ENCODE data around the gene PPP1R16B. TPM values are rescaled to one million over a fixed set of nuclear protein-coding genes. Genes with fewer than 3 reads are reported as not detected.
"Not testable (repeated sequence)": the region's sequence is repeated elsewhere in the genome, so short reads cannot be mapped to it uniquely, and the experiment has no call there.

The PPP1R16B gene
- total RNA-seq, 2 experiments from 2014 or later = 72.9 to 73.4 TPM

- H3K9me3 Mint-ChIP-seq; H3K36me3 Mint-ChIP-seq; DNase-seq; ATAC-seq (ENCODE audit: low read depth); H3K27ac Mint-ChIP-seq; POLR2A ChIA-PET; H3K27me3 Mint-ChIP-seq: not testable (repeated sequence)
- Mint-ChIP-seq H3K4me3 (peak overlapping the region; percentile 6), H3K4me1 (peaks cover 28% of the 10 kb centered on the region)
Observed at GRCh38 chr20:38960187-38960687, 154.7 kb downstream of the PPP1R16B start.

- DNase-seq (no peak), ATAC-seq (ENCODE audit: low read depth) (no peak)
- no peaks in the 10 kb centered on the region for H3K27me3 Mint-ChIP-seq
- peaks cover 9% of the 10 kb centered on the region for H3K36me3 Mint-ChIP-seq
- H3K27ac Mint-ChIP-seq = peak overlapping the region; percentile 95
- H3K4me3 Mint-ChIP-seq = peak overlapping the region; percentile 95
- no peaks in the 10 kb centered on the region for H3K9me3 Mint-ChIP-seq
- POLR2A ChIA-PET = interaction anchor here (0.6 to 2.8 kb wide), 13 partner anchors 11 to 515 kb away, joined by 3 to 14 read pairs (median 4); partner anchors contain the start of gene FAM83D
- peaks cover 31% of the 10 kb centered on the region for H3K4me1 Mint-ChIP-seq
Observed at GRCh38 chr20:38961530-38962043, 156.1 kb downstream of the PPP1R16B start.

GRCh38 chr20:38962044-38962927 is 156.8 kb downstream of the PPP1R16B start, which contains the start of gene DHX35:
Gene DHX35 (plus strand): TSS chr20:38962344. CDS start chr20:38962368, 24 bp downstream.
- peaks cover 32% of the 10 kb centered on the region for H3K4me1 Mint-ChIP-seq
- no peaks in the 10 kb centered on the region for H3K9me3 Mint-ChIP-seq
- H3K27me3 Mint-ChIP-seq = no peaks in the 10 kb centered on the region
- peak; percentile 98 for ATAC-seq (ENCODE audit: low read depth)
- DNase-seq = peak; percentile 99
- peaks cover 9% of the 10 kb centered on the region for H3K36me3 Mint-ChIP-seq
- POLR2A ChIA-PET = interaction anchor here (0.5 to 2.8 kb wide), 20 partner anchors 9 to 516 kb away, joined by 3 to 14 read pairs (median 4); partner anchors contain the start of genes FAM83D and RALGAPB
- peak within 1 kb of the TSS; percentile 95 for H3K27ac Mint-ChIP-seq
- peak within 1 kb of the TSS; percentile 95 for H3K4me3 Mint-ChIP-seq

GRCh38 chr20:38962928-38963401 is 157.5 kb downstream of the PPP1R16B start:
- Mint-ChIP-seq H3K27ac (peak overlapping the region; percentile 95), H3K4me3 (peak overlapping the region; percentile 95), H3K9me3 (no peaks in the 10 kb centered on the region), H3K36me3 (peaks cover 12% of the 10 kb centered on the region), H3K27me3 (no peaks in the 10 kb centered on the region), H3K4me1 (peaks cover 33% of the 10 kb centered on the region)
- POLR2A ChIA-PET = interaction anchor here (0.6 to 2.8 kb wide), 11 partner anchors 10 to 490 kb away, joined by 3 to 14 read pairs (median 4); partner anchors contain the start of genes FAM83D and RALGAPB
- DNase-seq (no peak), ATAC-seq (ENCODE audit: low read depth) (no peak)

- no peak overlapping the region for H3K27ac Mint-ChIP-seq
- no peaks in the 10 kb centered on the region for H3K27me3 Mint-ChIP-seq
- H3K36me3 Mint-ChIP-seq = peaks cover 12% of the 10 kb centered on the region
- ATAC-seq (ENCODE audit: low read depth) (no peak), DNase-seq (no peak)
- POLR2A ChIA-PET = interaction anchor here (1.7 to 2.8 kb wide), 3 partner anchors 9 to 37 kb away, joined by 5 to 14 read pairs (median 10); partner anchors contain the start of gene FAM83D
- no peak overlapping the region for H3K4me3 Mint-ChIP-seq
- H3K4me1 Mint-ChIP-seq = peaks cover 35% of the 10 kb centered on the region
- H3K9me3 Mint-ChIP-seq = no peaks in the 10 kb centered on the region
Observed at GRCh38 chr20:38963745-38964144, 158.2 kb downstream of the PPP1R16B start.

- Mint-ChIP-seq H3K4me3 (no peak overlapping the region), H3K4me1 (peaks cover 35% of the 10 kb centered on the region), H3K27ac (no peak overlapping the region), H3K9me3 (no peaks in the 10 kb centered on the region), H3K36me3 (peaks cover 13% of the 10 kb centered on the region), H3K27me3 (no peaks in the 10 kb centered on the region)
- no peak for DNase-seq
- POLR2A ChIA-PET = no interaction called here
- ATAC-seq (ENCODE audit: low read depth) = no peak
Observed at GRCh38 chr20:38965264-38965663, 159.8 kb downstream of the PPP1R16B start.

- Mint-ChIP-seq H3K9me3 (no peaks in the 10 kb centered on the region), H3K27ac (no peak overlapping the region), H3K27me3 (no peaks in the 10 kb centered on the region), H3K4me3 (no peak overlapping the region), H3K4me1 (peaks cover 26% of the 10 kb centered on the region), H3K36me3 (peaks cover 30% of the 10 kb centered on the region)
- POLR2A ChIA-PET = no interaction called here
- DNase-seq (no peak), ATAC-seq (ENCODE audit: low read depth) (no peak)
Observed at GRCh38 chr20:38968090-38968489, 162.6 kb downstream of the PPP1R16B start.

GRCh38 chr20:38969708-38970107 is 164.2 kb downstream of the PPP1R16B start:
- Mint-ChIP-seq H3K27me3 (no peaks in the 10 kb centered on the region), H3K4me1 (peaks cover 18% of the 10 kb centered on the region), H3K9me3 (no peaks in the 10 kb centered on the region), H3K4me3 (no peak overlapping the region), H3K27ac (no peak overlapping the region), H3K36me3 (peaks cover 33% of the 10 kb centered on the region)
- ATAC-seq (ENCODE audit: low read depth) = no peak
- DNase-seq = no peak
- POLR2A ChIA-PET = no interaction called here

GRCh38 chr20:38970302-38970701 is 164.8 kb downstream of the PPP1R16B start:
- Mint-ChIP-seq H3K4me3 (no peak overlapping the region), H3K9me3 (no peaks in the 10 kb centered on the region), H3K27me3 (no peaks in the 10 kb centered on the region), H3K36me3 (peaks cover 32% of the 10 kb centered on the region), H3K4me1 (peaks cover 16% of the 10 kb centered on the region), H3K27ac (no peak overlapping the region)
- ATAC-seq (ENCODE audit: low read depth) (no peak), DNase-seq (no peak)
- POLR2A ChIA-PET = no interaction called here

Other genes starting within 250 kb of the PPP1R16B start
- not detected for gene ADIG, start 224.5 kb upstream of the PPP1R16B start, total RNA-seq
- not detected for gene ARHGAP40, start 203.9 kb upstream of the PPP1R16B start, total RNA-seq
- not detected for gene SLC32A1, start 81.2 kb upstream of the PPP1R16B start, total RNA-seq
- 10 to 100 TPM; 10.4 to 11.9 TPM for gene ACTR5, start 57.2 kb upstream of the PPP1R16B start, total RNA-seq
- gene FAM83D, start 120.7 kb downstream of the PPP1R16B start, total RNA-seq = 10 to 100 TPM; 14.4 to 15.4 TPM
- 10 to 100 TPM; 10.3 to 10.7 TPM for gene DHX35, start 156.6 kb downstream of the PPP1R16B start, total RNA-seq

Measured in activated naive CD8-positive, alpha-beta T cell treated with anti-CD3 and anti-CD28 coated beads, Interleukin-2, amount 10 ng/mL, durations not matched to agents 7 days and 5 days (primary cell).